ENCODE results near the gene ITGB4. TPM values are rescaled to one million over a fixed set of nuclear protein-coding genes. Genes with fewer than 3 reads are reported as not detected.

The ITGB4 gene
- total RNA-seq, 6 experiments from 2014 or later, result 0.28 to 1.0 (median 0.76) TPM; not detected in 1

DNA sequence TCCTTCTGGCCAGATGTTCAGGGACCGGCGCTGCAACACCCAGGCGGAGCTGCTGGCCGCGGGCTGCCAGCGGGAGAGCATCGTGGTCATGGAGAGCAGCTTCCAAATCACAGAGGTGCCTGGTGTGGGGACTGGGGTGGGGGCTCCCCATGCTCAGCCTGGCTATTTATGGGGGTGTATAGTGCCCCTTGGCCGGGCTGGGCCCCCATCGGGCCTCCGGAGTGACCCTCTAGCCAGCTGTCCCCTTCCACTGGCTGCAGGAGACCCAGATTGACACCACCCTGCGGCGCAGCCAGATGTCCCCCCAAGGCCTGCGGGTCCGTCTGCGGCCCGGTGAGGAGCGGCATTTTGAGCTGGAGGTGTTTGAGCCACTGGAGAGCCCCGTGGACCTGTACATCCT lies 6.1 kb downstream of the ITGB4 start:
- no peaks in the 10 kb centered on the region for H3K9me3 Mint-ChIP-seq
- no peak overlapping the region for H3K27ac Mint-ChIP-seq
- no peak for DNase-seq
- H3K36me3 Mint-ChIP-seq (ENCODE audit: low read depth), result no peaks in the 10 kb centered on the region
- H3K4me1 Mint-ChIP-seq (ENCODE audit: low read depth), result no peaks in the 10 kb centered on the region
- TF ChIP-seq, protein P1, sequence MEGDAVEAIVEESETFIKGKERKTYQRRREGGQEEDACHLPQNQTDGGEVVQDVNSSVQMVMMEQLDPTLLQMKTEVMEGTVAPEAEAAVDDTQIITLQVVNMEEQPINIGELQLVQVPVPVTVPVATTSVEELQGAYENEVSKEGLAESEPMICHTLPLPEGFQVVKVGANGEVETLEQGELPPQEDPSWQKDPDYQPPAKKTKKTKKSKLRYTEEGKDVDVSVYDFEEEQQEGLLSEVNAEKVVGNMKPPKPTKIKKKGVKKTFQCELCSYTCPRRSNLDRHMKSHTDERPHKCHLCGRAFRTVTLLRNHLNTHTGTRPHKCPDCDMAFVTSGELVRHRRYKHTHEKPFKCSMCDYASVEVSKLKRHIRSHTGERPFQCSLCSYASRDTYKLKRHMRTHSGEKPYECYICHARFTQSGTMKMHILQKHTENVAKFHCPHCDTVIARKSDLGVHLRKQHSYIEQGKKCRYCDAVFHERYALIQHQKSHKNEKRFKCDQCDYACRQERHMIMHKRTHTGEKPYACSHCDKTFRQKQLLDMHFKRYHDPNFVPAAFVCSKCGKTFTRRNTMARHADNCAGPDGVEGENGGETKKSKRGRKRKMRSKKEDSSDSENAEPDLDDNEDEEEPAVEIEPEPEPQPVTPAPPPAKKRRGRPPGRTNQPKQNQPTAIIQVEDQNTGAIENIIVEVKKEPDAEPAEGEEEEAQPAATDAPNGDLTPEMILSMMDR (IDR thresholded peaks at IDR 0.05), result no peak
- peaks cover 8% of the 10 kb centered on the region; the same call in 1 of the 2 replicates for H3K27me3 Mint-ChIP-seq (ENCODE audit: insufficient read depth)
- H3K4me3 Mint-ChIP-seq, result no peak overlapping the region

DNA sequence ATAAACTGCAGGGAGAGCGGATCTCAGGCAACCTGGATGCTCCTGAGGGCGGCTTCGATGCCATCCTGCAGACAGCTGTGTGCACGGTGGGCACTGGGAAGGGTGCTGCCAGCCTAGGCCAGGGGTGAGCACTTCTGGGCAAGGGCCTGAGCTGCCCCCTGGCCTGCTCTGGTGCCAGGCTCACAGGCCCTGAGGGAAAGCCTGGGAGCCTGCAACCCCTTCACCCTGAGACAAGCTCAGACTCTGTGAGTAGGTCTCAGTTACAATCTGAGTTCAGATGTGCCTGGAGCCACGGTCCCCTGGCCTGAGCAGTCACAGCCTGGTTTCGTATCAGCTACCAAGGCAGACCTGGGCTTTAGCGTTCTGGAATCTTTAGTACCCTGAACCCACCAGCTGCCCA lies 8.1 kb downstream of the ITGB4 start:
- Mint-ChIP-seq H3K9me3 (no peaks in the 10 kb centered on the region), H3K4me3 (no peak overlapping the region), H3K27me3 (ENCODE audit: insufficient read depth) (peaks cover 7% of the 10 kb centered on the region; the same call in 1 of the 2 replicates), H3K4me1 (ENCODE audit: low read depth) (peaks cover under 1% of the 10 kb centered on the region; the same call in 1 of the 2 replicates), H3K27ac (no peak overlapping the region), H3K36me3 (ENCODE audit: low read depth) (no peaks in the 10 kb centered on the region)
- no peak for DNase-seq
- TF ChIP-seq, protein P1 (IDR thresholded peaks at IDR 0.05), result no peak

DNA sequence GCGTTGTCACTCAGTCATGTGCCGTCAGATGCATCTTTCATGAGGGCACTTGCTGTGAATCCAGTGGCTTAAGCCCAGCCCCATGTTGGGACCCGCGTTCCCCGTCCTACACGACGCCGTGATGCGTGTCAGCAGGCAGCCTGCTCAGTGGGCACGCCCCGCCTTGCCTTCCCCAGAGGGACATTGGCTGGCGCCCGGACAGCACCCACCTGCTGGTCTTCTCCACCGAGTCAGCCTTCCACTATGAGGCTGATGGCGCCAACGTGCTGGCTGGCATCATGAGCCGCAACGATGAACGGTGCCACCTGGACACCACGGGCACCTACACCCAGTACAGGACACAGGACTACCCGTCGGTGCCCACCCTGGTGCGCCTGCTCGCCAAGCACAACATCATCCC lies 8.8 kb downstream of the ITGB4 start:
- DNase-seq, result no peak
- Mint-ChIP-seq H3K9me3 (no peaks in the 10 kb centered on the region), H3K27ac (no peak overlapping the region), H3K4me1 (ENCODE audit: low read depth) (peaks cover 6% of the 10 kb centered on the region; the same call in 1 of the 2 replicates), H3K4me3 (no peak overlapping the region), H3K27me3 (ENCODE audit: insufficient read depth) (peaks cover 5% of the 10 kb centered on the region; the same call in 1 of the 2 replicates), H3K36me3 (ENCODE audit: low read depth) (no peaks in the 10 kb centered on the region)
- TF ChIP-seq, protein P1 (IDR thresholded peaks at IDR 0.05), result no peak

DNA sequence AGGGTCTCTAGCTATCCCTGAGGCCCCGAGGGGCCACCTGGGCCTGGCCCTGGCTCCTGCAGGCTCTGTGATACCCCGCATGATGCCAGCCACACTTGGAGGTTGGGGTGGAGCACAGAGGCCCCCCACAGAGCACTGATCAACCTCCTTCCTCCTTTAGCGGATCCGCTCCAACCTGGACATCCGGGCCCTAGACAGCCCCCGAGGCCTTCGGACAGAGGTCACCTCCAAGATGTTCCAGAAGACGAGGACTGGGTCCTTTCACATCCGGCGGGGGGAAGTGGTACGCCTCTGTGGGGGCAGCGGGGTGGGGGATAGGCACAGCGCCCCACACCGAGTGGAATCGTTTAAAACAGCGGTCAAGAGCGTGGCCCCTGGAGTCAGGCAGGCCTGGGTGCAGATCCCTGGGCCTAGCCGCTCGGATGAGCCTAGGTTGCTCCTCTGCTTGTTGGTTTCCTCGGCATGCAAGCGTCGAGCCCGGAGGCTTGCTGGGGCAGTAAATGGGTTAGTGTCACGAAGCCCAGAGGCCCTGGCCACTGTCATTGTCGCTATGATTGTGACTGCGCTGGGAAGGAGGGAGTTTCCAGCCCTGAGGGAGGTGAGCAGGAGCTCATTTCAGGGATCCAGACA lies 9.9 kb downstream of the ITGB4 start:
- no peaks in the 10 kb centered on the region for H3K36me3 Mint-ChIP-seq (ENCODE audit: low read depth)
- TF ChIP-seq, protein P1 (IDR thresholded peaks at IDR 0.05), result no peak
- H3K4me1 Mint-ChIP-seq (ENCODE audit: low read depth), result peaks cover 6% of the 10 kb centered on the region; the same call in 1 of the 2 replicates
- H3K9me3 Mint-ChIP-seq, result no peaks in the 10 kb centered on the region
- H3K27ac Mint-ChIP-seq, result no peak overlapping the region
- H3K27me3 Mint-ChIP-seq (ENCODE audit: insufficient read depth), result peaks cover 5% of the 10 kb centered on the region; the same call in 1 of the 2 replicates
- H3K4me3 Mint-ChIP-seq, result no peak overlapping the region
- no peak for DNase-seq

DNA sequence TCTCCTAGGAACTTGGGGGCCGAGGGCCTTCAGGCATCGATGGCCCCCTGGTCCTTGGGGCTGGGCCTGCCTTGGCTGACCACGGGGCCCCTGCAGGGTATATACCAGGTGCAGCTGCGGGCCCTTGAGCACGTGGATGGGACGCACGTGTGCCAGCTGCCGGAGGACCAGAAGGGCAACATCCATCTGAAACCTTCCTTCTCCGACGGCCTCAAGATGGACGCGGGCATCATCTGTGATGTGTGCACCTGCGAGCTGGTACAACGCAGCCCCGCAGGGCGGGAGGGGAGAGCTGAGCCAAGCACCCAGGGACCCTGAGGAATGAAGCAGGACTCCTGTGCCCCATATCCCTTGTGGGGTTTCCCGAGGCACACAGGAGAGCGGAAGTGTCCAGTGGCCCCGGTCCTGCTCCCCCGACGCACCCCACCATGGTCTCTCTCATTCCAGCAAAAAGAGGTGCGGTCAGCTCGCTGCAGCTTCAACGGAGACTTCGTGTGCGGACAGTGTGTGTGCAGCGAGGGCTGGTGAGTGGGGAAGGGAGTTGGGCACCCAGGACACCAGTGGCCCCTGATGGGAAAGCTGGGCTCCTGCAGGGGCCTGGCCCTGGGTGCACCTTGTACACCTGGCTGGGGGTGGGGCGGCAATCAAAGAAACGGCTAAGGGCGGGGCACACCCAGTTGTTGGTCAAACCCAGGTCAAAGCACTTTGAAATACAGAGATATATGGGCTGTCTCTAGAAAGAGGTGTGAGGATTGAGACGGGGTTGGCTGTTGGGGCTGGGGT lies 10.6 kb downstream of the ITGB4 start:
- no peak overlapping the region for H3K27ac Mint-ChIP-seq
- peaks cover 6% of the 10 kb centered on the region; the same call in 1 of the 2 replicates for H3K4me1 Mint-ChIP-seq (ENCODE audit: low read depth)
- no peaks in the 10 kb centered on the region for H3K9me3 Mint-ChIP-seq
- H3K4me3 Mint-ChIP-seq, result no peak overlapping the region
- H3K27me3 Mint-ChIP-seq (ENCODE audit: insufficient read depth), result peaks cover 5% of the 10 kb centered on the region; the same call in 1 of the 2 replicates
- no peak for DNase-seq
- TF ChIP-seq, protein P1 (IDR thresholded peaks at IDR 0.05), result no peak
- H3K36me3 Mint-ChIP-seq (ENCODE audit: low read depth), result no peaks in the 10 kb centered on the region

Data from HFFc6 (cell line).